Tibial nerve (tissue), 4 donors: Measurements from ENCODE around the gene NPEPL1.

ENCODE experiments used
- CTCF ChIP-seq, 5 experiments: fragments of 200-600 bp in 3 of 5; fragments of 450-650 bp in 2 of 5; sonication (generic) in 3 of 5; IDR thresholded peaks; one replicate each; pipeline ENCODE4 v1.5.1; 2016 to 2019; ENCODE audit warnings: antibody characterized with exemption in 5 of 5, mild to moderate bottlenecking in 3 of 5, moderate library complexity in 2 of 5
- EP300 ChIP-seq, 2 donors: sonication (generic); formaldehyde crosslinking; IDR thresholded peaks; one replicate each; pipeline ENCODE4 v1.6.1; 2017; ENCODE audit warnings: antibody characterized with exemption in 2 of 2, mild to moderate bottlenecking in 1 of 2
- POLR2A ChIP-seq, 2 donors: fragments of 450-650 bp; IDR thresholded peaks; one replicate each; pipeline ENCODE4 v1.6.1; 2017; ENCODE audit warnings: antibody characterized with exemption in 2 of 2, mild to moderate bottlenecking in 2 of 2, moderate library complexity in 2 of 2

GRCh38 chr20:58652606-58653294 lies 39.9 kb upstream of the NPEPL1 start:
- no peak for TF ChIP-seq EP300 (IDR thresholded peaks at IDR 0.05)
- TF ChIP-seq CTCF (IDR thresholded peaks at IDR 0.05) = no peak
- TF ChIP-seq POLR2A (IDR thresholded peaks at IDR 0.05) = no peak
